CD4-positive, alpha-beta T cell treated with Interferon alpha-2 for 1 hour (primary cell): ENCODE data around the gene TBX1.
A peak's percentile ranks its signal among the peaks of the same experiment; 100 is the strongest.

Experiments
- DNase-seq, 2 donors: peaks; one replicate each; pipeline ENCODE4 v3.0.0-alpha.2; 2020 to 2022

Gene TBX1

DNA sequence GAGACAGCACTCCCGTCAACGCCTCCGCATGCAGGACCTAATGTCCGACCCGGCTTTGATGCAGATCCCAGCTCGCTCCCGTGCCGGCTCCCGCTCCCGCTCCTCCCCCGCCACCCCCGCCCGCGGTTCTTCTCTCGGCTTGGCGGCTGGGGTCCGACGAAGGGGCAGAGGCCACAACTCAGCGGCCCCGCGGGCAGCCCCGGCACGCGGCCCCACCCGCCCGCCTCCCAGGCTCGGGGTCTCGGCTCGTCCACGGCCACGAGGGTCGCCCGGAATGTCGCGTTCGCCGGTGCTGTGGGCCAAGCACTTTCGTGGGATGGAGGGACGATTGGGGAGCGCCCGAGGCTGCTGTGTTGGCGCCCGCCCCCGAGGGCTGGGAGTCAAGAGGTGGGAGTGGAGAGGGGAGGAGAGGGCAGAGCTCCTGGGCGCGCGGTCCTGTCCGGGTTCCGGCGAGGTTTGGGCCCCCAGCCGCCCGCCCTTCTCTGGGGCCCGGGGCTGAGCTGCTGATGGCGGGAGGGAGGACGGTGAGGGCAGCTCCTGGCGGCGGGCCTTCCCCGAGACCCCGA, 5.3 kb upstream of the TBX1 start:
- no peak for DNase-seq

DNA sequence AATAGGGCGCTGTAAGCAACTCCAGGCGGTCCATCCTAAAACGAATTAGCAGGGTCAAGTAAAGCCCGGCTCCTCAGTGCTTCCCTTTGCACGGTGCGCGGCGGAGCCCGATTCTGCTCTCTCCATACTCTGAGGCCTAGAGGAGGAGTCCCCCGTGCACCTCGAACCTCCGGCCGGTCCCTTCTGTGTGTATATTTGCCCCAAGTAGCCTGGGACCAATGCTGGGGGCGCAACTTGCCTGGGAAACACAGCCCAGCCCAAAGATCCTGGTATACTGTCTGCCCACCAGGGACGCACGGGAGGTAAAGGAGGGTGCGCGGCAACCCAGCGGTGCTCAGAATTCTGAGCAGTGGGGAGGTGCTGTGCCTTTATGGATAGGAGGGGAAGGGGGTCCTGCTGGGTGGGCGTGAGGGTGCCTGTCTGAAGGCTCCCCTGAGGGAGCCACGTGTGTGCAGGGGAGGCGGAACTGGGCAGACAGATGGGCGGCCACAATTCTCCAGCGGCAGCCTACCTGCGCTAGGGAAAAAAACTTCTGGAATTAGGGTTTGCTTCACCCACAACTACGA, 4.8 kb upstream of the TBX1 start:
- DNase-seq: no peak

DNA sequence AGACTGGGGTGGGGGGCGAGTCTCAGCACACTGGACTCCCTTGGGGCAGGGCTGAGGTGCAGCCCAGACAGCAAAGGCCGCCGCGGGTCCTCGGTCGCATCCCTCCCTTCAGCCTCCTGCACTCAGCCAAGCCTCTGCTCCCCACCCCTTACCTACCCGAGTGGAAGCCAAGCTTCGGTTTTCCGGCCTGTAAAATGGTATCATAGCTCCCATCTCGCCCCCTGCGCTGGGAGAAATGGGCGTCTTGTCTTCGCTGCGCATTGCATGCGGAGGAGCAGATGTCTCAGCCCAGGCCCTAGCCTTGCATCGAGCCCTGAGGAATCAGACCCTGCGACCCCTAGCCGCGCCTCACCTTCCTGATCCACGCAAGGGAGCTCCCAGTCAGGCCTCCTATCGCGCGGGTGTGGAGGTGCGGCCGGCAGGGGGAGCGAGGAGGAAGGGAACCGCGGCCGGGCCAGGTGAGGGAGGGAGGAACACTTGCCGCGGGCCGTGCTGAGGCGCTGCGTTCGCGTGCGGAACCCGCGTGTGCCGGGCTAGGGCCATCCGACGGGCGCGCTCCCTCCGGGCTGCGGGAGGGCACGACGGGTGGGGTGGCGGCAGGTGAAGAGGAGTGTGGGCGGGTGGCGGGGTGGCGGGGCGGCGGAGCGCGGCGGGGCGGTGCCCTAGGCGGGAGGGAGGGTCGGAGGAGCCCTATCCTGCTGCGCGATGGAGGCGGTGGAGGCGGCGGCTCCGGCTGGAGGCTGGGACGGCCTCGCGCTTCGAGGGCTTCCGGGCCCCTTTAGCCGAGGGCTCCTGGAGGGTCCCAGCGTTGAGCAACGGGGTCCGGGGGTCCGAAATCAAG, 4.1 kb upstream of the TBX1 start:
- peak; percentile 60 to 73 for DNase-seq

DNA sequence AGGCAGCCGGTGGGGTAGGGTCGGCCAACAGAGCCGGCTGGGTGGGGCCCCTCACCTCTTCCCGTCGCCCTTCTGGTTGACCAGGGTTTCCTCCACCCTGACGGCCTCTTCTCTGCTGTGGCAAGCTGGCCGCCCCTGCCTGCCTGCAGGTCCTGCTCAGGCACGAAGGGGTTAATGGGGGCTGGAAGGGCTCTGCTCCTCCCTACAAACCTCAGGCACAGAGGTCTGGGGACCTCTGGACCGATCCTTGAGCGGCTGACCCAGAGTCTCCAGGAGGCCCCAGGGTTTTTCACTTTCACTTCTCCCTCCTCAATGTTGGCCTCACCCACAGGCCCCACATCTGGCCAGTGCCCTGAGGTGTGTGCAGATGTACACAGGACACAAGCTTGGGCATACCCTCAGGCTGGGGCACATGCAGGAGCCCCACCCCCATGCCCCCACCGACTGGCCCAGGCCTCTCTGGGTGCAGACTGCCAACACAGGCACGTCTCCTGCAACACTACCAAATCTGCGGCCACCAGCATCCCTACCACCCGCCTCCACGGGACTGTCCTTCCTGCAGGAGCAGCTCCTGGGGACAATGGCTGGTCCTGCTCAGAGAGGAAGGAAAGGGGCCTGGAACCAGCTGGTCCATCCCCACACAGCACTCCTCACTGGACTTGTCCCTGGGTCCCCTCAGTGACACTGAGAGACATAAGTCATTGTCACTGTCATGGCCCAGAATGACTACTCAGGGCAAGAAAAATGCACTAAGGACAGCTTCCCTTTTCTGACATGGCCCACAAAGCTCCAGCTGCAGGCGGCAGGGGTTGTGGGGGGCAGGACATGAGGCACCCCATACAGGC, 3.2 kb upstream of the TBX1 start:
- no peak for DNase-seq

DNA sequence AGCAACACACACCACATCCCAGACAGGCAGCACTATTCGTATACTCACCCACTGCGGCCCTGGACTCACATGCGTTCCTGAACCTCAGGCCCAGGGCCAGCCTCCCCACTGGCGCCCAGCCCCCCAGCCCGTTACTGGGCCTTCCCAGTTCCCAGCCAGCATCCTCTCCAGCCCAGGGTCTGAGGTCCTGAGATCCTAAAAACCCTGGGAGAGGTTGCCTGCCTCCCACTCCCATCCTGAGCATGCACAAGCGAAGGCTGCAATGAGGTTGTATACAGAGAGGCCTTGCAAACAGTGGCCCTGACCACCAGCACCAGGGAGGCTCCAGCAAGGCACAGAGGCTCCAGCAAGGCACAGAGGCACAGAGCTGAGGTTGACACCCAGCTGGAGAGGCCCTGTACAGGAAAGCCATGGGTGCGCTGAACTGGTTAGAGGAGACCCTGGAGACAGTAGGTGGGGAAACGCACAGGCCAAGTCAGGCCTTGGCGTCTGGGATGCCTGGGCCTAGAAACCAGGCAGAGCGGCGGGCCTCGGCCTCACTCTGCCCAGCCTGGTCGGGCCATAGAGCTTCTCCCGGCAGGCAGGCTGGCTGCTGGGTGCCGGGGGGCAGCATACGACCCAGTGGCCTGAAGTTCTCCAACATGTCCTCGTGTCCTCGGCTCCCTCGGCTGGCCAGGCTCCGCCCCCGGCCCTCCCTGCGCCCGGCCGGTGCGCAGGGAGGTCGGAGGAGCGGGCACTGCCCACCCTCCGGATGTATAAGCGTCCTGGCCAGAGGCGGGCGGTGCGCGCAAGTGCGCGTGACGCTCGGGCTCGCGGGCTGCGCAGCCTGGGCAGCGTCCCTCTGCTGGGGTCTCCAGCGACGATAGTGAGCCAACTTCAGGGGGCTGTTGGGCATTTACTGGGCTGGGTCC, 2.3 kb upstream of the TBX1 start:
- no peak for DNase-seq

DNA sequence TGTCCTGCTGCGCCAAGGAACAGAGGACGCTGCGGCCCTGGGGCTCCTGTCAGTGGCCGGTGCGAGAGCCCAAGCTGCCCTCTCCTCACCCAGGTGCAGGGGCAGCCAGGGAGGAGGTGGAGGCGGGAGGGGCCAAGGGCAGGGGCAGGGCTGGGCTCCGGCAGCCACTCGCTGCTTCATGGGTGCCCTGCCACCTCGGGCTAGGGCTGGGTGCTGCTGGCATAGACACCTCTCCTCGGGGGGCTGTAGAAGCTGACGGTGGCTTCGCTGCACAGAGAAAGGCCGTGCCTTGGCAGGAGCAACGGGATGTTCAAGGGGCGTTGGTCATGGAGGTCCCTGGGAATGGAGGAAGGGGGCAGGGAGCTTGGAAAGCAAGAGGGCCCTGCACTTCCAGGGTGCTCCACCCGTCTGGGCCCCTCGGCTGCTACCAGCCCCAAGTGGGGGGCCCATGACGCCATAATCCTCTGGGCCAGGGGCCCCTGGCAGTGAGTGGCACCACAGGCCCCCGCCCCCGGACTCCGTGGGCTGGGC, 1.6 kb upstream of the TBX1 start:
- no peak for DNase-seq

DNA sequence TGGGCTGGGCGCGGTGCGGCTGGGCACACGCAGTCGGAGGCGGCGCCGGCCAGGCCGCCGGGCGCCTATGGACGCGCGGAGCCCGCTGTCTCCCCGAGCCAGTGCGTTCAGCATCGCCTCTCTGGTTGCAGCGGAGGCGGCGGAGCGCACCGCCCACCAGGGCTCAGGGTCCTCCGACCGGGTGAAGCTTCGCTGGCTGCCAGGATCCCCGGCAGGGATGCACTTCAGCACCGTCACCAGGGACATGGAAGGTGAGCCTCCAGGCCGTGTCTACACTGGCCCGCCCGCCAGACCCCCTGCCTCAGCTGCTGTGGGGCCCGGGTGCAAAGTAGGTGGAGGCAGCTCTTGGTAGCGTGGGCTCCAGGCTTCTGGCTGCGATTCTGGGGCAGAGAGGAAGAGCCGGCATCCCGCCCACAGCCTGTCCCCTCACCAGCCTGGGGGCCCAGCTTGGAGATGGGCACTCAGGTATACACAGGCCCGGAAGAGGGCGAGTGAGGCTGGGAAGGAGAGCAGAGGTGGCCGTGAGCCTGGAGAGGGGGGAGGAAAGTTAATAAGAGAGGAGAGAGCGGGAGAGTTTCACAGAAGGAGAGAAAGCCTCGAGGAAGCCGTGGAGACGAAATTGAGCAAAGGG, 1.0 kb upstream of the TBX1 start:
- DNase-seq: no peak

DNA sequence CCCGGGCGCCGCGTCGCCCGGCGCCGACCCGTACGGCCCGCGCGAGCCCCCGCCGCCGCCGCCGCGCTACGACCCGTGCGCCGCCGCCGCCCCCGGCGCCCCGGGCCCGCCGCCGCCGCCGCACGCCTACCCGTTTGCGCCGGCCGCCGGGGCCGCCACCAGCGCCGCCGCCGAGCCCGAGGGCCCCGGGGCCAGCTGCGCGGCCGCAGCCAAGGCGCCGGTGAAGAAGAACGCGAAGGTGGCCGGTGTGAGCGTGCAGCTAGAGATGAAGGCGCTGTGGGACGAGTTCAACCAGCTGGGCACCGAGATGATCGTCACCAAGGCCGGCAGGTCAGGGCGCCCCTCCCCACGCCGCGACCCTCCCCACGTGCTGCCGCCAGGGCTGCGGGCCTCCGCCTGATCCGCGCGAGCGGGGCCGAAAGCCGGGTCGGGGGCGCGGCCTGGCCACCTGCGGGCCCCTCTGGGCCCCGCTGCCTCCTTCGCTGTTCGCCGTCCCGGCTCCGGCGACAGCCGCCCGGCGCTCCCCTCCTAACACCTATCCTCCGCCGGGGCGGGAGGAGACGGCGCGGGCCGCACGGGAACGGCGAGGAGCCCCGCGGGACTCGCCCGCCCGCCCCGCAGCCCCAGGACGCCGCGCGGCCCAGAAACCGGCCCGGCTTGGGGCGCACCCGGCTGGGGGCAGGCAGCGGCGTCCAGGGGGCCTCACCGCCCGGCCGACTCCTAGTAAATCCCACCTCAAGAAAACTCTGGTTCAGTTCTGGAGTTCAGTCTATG, 560 bp downstream of the TBX1 start:
- DNase-seq: no peak

DNA sequence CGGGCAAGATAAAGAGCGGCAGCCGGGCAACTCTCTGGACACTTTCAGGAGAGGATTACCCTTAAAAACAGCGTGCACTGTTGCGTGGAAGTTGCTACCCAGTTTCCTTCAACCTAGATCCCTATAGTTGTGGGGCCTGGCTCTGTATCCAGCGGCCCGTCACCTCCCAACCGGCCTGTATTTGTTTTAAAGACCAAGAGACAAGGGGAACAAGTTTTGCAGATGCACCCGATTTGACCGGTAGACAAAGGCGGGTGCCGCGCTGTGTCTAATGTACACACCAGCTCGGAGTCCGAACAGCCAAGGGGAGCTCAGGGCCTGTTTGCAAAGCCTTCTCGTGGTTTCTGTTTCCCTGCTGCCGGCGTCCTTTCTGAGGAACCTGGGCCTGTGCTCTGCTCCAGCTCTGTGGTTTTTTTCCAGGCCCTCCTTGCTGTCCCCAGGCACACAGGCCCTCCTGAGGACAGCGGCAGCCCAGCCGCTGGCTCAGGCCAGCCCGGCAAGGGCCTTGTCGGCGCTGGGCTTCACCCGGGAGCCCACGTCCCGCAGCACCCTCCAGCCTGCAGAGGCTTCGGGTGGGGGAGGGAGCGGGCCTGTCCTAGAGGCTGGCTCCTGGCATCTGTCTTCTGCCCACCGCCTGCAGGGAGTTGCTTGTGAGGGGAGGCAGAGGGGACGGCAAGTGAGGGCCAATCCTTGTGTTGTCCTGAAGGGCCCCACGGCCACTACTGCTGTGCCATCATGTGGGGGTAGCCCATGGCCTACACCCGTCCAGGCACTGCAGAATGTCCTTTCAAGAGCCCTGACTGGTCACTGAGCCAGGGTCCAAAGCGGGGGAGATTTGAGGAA, 1.4 kb downstream of the TBX1 start:
- no peak for DNase-seq

DNA sequence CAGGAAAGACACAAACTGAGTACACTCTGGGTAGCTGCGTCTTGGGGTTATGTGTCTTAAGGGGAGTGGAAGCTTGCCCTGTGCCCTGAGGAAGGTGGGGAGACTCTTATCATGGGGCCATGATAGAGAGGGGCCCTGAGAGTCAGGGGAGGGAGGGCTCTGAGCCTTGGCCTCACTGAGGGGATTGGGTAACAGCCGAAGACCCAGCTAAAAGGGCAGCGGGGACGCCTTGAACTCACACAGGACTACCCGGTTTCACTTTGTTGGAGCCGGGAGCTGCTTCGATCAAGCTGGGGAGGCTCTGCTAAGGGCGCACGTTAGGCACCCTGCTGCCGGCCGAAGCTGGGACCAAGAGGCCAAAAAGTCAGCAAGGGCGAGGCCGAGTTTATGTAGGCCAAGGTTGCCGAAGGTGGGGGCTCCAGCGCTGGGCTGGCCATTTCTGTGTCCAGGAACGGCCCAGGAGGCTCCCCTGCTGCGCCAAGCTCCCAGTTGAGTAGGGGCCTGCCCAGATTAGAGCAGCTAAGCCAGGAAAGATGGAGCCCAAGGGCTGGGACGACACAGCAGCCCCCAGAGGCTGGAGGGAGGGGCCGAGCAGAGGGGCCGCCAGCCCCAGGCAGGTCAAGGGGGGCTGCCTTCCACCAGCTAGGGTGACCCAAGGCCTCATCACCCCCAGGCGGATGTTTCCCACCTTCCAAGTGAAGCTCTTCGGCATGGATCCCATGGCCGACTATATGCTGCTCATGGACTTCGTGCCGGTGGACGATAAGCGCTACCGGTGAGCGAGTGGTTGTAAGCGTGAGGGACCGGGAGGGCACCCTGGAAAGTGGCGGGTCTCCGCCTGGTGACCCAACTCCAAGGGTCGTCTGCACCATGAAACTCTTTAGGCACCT, 2.2 kb downstream of the TBX1 start:
- no peak for DNase-seq

DNA sequence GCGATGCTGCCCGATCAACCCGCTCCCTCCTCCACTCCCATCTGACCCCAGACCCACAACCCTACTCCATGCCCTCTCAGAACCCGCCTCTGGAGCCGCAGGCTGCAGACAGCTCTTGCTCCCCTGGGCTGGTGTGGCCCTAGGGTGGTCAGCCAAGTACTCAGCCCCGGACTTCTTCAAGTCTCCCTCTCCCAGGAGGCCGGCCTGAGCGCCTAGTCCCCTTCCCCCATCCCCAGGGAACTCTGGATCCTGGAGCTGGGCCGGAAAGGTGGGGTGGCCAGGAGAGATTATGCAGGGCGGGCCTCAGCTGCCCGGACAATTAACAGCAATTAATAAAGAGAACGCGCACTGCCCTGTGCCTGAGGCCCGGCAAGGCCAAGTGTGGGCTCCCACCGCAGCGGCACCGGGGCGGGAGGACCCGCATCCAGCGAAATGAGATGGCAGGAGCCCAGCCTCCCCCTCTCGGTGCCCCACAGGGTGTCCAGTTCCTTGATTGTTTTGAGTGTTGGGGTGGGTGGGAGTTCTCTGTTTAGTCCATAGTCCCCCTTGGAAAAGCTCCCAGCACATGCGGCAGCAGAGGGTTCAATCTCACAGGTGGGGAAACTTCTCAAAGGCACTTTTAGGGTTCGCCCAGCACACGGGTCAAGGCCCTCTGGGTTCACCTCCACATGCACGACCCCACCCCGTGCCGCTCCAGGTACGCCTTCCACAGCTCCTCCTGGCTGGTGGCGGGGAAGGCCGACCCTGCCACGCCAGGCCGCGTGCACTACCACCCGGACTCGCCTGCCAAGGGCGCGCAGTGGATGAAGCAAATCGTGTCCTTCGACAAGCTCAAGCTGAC, 3.1 kb downstream of the TBX1 start:
- no peak for DNase-seq

DNA sequence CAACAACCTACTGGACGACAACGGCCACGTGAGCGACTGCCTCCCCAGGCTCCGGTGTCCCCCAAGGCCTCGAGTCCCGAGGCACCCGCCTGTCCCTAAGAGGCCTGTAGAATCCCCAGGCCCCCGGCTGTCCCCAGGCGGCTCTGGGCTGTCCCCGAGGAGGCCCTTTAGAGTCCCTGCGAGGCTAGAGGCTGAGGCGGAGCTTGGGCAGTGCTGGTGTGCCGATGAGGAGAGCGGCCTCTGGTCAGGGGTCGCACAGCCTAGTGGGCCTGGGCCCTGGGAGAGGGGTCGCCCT, 3.7 kb downstream of the TBX1 start:
- DNase-seq: no peak

DNA sequence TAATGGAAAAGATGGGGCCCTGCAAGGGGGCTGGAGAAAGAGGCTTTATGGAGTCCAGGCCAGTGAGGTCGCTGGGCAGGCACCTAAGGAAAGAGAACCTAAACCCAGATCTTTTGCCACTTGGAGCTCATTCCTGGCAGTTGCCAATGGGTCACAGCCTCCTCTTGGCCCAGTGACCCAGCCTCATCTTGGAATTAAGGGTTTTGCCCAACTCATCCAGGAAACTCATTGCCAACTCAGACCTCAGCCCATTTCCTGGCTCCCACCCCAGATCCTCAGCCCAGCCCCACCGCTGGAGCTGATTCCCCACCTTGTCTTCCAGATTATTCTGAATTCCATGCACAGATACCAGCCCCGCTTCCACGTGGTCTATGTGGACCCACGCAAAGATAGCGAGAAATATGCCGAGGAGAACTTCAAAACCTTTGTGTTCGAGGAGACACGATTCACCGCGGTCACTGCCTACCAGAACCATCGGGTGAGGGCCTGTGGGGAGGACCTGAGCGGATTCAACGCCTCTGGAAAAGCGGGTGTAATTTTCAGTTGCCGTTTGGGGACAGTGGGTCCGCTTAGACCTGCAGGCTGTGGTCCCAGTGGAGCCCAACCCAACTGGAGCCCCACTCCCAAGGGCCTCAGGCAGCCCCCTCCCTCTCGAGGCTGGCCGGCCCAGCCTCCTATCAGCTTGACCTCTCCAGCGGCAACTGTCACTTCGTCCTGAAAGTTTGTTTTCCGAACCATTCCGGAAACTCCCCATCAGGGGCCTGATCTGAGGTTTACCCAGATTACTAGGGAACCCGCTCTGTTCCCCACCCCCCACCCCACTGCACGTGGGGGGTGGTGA, 4.3 kb downstream of the TBX1 start:
- DNase-seq: no peak

DNA sequence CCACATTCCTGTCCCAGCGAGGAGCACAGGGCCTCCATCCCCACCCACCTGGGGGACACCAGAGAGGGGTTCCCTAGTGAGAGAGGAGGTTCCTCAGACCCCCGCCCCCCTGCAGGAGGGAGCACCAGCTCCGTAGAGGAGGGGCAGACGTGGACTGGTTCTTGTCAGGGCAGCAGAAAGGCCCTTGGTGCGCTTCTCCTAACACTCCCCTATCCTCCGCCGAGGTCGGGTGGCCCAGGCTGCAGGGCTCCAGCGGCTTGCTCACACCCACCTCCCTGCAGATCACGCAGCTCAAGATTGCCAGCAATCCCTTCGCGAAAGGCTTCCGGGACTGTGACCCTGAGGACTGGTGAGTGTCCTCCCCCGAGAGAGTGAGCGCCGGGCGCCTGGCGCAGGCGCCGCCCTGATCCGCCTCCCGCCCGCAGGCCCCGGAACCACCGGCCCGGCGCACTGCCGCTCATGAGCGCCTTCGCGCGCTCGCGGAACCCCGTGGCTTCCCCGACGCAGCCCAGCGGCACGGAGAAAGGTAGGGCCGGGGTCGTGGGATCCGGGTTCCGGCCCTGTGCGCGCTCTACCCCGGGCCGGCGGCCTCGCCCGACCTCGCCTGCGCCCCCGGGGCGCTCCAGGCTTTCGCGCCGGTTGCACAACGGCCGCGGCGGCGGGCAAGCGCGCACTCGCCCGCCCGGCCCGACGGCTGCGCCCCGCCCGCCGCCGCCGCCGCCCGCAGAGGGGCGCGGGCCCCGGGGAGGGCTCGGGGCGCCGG, 5.1 kb downstream of the TBX1 start:
- DNase-seq: peak in 1 of 2 donors; percentile 18

DNA sequence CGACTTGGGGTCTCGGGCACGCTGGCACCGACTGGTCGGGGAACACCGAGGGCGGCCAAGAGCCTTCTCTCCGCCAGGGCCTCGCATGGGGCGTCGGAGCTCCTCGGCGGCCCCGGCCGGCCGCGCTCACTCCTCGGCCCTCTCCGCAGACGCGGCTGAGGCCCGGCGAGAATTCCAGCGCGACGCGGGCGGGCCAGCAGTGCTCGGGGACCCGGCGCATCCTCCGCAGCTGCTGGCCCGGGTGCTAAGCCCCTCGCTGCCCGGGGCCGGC, 5.6 kb downstream of the TBX1 start:
- no peak for DNase-seq
